ENCODE data around the gene NTF3.

- no peak for TF ChIP-seq CTCF (IDR thresholded peaks at IDR 0.05 in 8 of 11, conservative IDR thresholded peaks at IDR 0.05 in 3 of 11)
- TF ChIP-seq POLR2AphosphoS5 (IDR thresholded peaks at IDR 0.05), result no peak
These were observed 36.3 kb upstream of the NTF3 start for GRCh38 chr12:5395443-5396271.

All from spleen (tissue), 7 donors.